Thyroid gland (tissue), 4 donors: ENCODE data around the gene VKORC1L1.

ENCODE experiments used
- POLR2A ChIP-seq, 2 donors: fragments of 450-650 bp; IDR thresholded peaks; one replicate each; pipeline ENCODE4 v1.6.1; 2017; ENCODE audit warnings: antibody characterized with exemption in 2 of 2, mild to moderate bottlenecking in 2 of 2, moderate library complexity in 1 of 2
- TF ChIP-seq, protein P1 (sequence below), 6 experiments: fragments of 200-600 bp in 3 of 6; fragments of 450-650 bp in 3 of 6; sonication (generic) in 3 of 6; IDR thresholded peaks; one replicate each; pipeline ENCODE4 v1.5.1; 2016 to 2019; ENCODE audit warnings: antibody characterized with exemption in 6 of 6, mild to moderate bottlenecking in 2 of 6, inconsistent platforms in 1 of 6, moderate library complexity in 1 of 6

DNA sequence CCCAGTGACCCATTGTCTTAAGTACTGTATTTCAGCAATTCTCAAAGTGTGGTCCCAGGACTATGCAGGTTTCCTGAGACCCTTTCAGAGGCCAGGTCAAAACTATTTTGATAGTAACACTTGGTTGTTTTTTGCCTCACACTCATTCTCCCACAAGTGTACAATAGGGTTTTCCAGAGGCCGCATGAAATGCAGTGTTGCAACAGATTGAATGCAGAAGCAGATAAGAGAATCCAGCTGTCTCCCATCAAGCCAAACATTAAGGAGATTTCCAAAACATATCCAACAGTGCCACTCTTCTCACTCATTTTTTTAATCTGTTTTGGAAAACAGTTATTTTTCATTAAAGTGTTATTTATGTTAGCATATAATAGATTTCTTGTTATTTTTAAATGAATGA, 20.0 kb downstream of the VKORC1L1 start:
- no peak for TF ChIP-seq POLR2A (IDR thresholded peaks at IDR 0.05)
- TF ChIP-seq, protein P1, sequence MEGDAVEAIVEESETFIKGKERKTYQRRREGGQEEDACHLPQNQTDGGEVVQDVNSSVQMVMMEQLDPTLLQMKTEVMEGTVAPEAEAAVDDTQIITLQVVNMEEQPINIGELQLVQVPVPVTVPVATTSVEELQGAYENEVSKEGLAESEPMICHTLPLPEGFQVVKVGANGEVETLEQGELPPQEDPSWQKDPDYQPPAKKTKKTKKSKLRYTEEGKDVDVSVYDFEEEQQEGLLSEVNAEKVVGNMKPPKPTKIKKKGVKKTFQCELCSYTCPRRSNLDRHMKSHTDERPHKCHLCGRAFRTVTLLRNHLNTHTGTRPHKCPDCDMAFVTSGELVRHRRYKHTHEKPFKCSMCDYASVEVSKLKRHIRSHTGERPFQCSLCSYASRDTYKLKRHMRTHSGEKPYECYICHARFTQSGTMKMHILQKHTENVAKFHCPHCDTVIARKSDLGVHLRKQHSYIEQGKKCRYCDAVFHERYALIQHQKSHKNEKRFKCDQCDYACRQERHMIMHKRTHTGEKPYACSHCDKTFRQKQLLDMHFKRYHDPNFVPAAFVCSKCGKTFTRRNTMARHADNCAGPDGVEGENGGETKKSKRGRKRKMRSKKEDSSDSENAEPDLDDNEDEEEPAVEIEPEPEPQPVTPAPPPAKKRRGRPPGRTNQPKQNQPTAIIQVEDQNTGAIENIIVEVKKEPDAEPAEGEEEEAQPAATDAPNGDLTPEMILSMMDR (IDR thresholded peaks at IDR 0.05) = no peak
